ENCODE data around the gene C10orf105.

The C10orf105 gene

GRCh38 chr10:71663311-71663710 is 56.3 kb downstream of the C10orf105 start:
- CTCF ChIA-PET: interaction anchor here (0.6 to 0.7 kb wide), 2 partner anchors 27 to 32 kb away, joined by 3 read pairs; no protein-coding TSS in a partner anchor

GRCh38 chr10:71661779-71662336 is 57.7 kb downstream of the C10orf105 start:
- CTCF ChIA-PET: no interaction called here
- no peak overlapping the region for H3K27ac ChIP-seq (ENCODE audit: extremely low read depth, low read depth, low read length)
- TF ChIP-seq ZSCAN23 (tag by site-specific recombination; IDR thresholded peaks at IDR 0.05) (no peak), EGR2 (tag by site-specific recombination; IDR thresholded peaks at IDR 0.05; ENCODE audit: low read depth) (0 out of 2 replicates have a peak, but pooled peaks have one; percentile 19)
- POLR2A ChIA-PET: no interaction called here
- no peaks in the 10 kb centered on the region for H3K4me1 ChIP-seq (ENCODE audit: control insufficient read depth, insufficient read depth, low read length)
- no peaks in the 10 kb centered on the region for H3K9me3 ChIP-seq (ENCODE audit: control insufficient read depth, insufficient read depth, low read depth, low read length)
- H3K36me3 ChIP-seq (ENCODE audit: control insufficient read depth in 2 of 2, insufficient read depth in 1 of 2, low read length in 2 of 2): no peaks in the 10 kb centered on the region
- no peak overlapping the region for H3K4me3 ChIP-seq (ENCODE audit: low read depth, low read length)

More at GRCh38 chr10:71663311-71663710, 56.3 kb downstream of the C10orf105 start:
- no peak overlapping the region for H3K27ac ChIP-seq (ENCODE audit: extremely low read depth, low read depth, low read length)
- H3K9me3 ChIP-seq (ENCODE audit: control insufficient read depth, insufficient read depth, low read depth, low read length): no peaks in the 10 kb centered on the region
- TF ChIP-seq ZNF174 (tag by site-specific recombination; IDR thresholded peaks at IDR 0.05): no peak
- no peak for TF ChIP-seq ZBTB8A (tag by site-specific recombination; IDR thresholded peaks at IDR 0.05)
- TF ChIP-seq ZBTB26 (tag by site-specific recombination; optimal IDR thresholded peaks at IDR 0.05): no peak
- TF ChIP-seq ZNF76 (tag by site-specific recombination; IDR thresholded peaks at IDR 0.05; ENCODE audit: borderline replicate concordance, low read depth): no peak
- TF ChIP-seq HIC1 (tag by site-specific recombination; IDR thresholded peaks at IDR 0.05): no peak
- TF ChIP-seq ZNF169 (tag by site-specific recombination; IDR thresholded peaks at IDR 0.05): no peak
- no peaks in the 10 kb centered on the region for H3K4me1 ChIP-seq (ENCODE audit: control insufficient read depth, insufficient read depth, low read length)
- POLR2A ChIA-PET: no interaction called here
- no peaks in the 10 kb centered on the region for H3K36me3 ChIP-seq (ENCODE audit: control insufficient read depth in 2 of 2, insufficient read depth in 1 of 2, low read length in 2 of 2)
- H3K4me3 ChIP-seq (ENCODE audit: low read depth, low read length): no peak overlapping the region
